ENCODE measurements around the gene DPY19L3.
"Not testable (repeated sequence)": the region's sequence is repeated elsewhere in the genome, so short reads cannot be mapped to it uniquely, and the experiment has no call there.

The DPY19L3 gene, protein sequence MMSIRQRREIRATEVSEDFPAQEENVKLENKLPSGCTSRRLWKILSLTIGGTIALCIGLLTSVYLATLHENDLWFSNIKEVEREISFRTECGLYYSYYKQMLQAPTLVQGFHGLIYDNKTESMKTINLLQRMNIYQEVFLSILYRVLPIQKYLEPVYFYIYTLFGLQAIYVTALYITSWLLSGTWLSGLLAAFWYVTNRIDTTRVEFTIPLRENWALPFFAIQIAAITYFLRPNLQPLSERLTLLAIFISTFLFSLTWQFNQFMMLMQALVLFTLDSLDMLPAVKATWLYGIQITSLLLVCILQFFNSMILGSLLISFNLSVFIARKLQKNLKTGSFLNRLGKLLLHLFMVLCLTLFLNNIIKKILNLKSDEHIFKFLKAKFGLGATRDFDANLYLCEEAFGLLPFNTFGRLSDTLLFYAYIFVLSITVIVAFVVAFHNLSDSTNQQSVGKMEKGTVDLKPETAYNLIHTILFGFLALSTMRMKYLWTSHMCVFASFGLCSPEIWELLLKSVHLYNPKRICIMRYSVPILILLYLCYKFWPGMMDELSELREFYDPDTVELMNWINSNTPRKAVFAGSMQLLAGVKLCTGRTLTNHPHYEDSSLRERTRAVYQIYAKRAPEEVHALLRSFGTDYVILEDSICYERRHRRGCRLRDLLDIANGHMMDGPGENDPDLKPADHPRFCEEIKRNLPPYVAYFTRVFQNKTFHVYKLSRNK

GRCh38 chr19:32405431-32406160, at the start of gene DPY19L3:
Gene DPY19L3 (plus strand): TSS chr19:32405770. CDS start chr19:32408254, 2,484 bp downstream.
- peak; percentile 88 for DNase-seq

- DNase-seq = no peak
Observed at GRCh38 chr19:32357720-32358119, 47.9 kb upstream of the DPY19L3 start.

- no peak for DNase-seq
Observed at GRCh38 chr19:32358321-32358720, 47.2 kb upstream of the DPY19L3 start.

DNA sequence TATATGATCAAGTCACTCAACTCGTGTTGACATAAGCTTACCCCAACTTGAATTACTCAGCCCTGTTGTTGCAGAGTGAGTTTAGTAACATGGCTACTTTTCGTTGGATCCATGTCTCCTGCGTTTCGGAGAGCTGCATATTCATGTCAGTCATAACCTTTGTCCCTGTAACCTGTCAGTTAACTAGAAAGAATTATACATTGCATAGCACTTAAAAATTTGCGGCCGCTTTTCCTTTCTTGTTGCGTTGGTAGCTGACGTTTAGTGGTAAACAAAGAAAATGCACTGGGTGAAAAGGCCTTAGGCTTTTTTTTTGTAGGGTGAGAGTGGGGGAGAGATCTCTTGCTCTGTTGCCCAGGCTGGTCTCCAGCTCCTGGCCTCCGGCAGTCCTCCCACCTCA, 46.0 kb upstream of the DPY19L3 start:
- DNase-seq = no peak

DNA sequence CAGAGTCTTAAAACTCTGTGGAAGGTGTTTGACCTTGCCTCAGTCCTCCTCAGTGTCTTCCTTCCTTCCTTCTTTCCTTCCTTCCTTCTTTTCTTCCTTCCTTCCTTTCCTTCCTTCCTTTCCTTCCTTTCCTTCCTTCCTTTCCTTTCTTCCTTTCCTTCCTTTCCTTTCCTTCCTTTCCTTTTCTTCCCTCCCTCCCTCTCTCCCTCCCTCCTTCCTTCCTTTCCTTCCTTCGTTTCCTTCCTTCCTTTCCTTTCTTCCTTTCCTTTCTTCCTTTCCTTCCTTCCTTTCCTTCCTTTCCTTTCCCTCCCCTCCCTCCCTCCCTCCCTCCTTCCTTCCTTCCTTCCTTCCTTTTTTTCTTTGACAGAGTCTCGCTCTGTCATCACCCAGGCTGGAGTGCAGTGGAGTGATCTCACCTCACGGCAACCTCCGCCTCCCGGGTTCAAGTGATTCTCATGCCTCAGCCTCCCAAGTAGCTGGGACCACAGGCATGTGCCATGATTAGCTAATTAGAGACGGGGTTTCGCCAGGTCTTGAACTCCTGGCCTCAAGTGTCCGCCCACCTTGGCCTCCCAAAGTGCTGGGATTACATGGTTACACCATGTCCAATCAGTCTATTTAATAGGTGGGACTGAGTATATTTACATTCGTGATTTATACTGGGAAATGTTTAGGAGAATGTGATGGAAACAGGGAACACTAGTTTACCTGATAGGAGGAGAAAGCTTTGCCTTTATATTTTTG, 43.8 kb upstream of the DPY19L3 start:
- DNase-seq = no peak

GRCh38 chr19:32362318-32362691, 43.3 kb upstream of the DPY19L3 start:
- DNase-seq = no peak

GRCh38 chr19:32363175-32363574, 42.4 kb upstream of the DPY19L3 start:
- DNase-seq = no peak

DNA sequence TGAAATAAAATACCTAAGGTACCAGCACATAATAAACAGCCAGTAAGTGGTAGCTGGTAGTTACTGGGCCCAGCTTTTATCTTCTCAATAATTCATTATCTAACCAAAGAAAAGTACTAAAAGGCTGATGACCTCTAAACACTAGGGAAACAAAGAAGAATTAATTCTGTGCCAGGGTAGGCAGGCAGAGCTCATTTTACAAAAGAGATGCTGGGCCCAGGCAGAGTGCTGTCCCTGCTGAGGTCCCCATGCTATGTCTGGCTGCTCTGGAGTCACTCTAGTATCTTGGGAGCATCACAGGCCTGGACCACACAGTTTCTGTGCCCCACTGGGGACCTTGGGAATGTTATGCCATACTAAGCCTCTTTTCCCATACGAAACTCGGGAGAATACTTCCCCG, 41.9 kb upstream of the DPY19L3 start:
- DNase-seq = no peak

- DNase-seq = no peak
Observed at GRCh38 chr19:32364040-32364439, 41.5 kb upstream of the DPY19L3 start.

- no peak for DNase-seq
Observed at GRCh38 chr19:32367063-32367462, 38.5 kb upstream of the DPY19L3 start.

DNA sequence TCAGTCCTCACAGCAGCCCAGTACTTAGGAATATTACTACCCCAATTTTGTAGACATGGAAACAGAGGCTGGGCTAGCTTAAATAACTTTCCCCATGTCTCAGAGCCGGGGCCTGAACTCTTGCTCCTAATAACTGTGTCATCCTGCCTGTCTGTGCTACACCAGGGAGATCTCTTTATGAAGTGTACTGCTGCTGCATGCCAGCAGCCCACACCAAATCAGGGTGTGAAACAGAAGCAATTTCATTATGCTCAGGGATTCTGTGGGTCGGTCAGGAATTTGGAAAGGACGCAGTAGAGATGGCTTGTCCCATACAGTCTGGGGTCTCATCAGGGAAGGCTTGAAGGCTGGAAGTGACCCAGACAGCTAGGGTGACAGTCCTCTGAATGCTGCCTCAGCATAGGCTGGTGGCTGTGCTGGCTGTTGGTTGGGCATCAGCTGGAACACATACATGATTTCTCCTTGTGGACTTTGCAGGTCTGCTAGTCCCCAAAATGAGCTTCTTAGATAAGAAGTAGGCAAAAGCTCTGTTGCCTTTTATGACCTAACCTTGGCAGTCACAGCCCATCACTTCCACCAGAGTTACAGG, 37.5 kb upstream of the DPY19L3 start:
- no peak for DNase-seq

DNA sequence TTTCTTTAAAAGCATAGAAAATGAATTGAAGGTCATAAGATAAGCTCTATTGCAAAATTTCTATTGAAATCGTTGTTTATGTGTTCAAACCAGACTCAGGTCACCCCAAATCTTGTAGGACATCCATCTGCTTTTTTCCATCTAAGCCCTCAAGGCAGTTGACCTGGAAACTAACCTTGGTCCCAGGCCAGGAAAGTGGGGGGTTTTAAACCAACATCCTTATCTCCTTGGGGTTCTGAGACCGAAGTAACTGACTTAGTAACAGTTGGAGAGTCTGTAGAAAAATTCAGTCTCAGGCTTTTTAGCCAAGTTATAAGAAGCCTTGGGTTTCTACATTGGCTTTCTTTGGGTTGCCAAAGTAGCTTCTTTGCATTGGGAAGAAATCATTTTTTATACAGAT, 36.8 kb upstream of the DPY19L3 start:
- DNase-seq = no peak

- no peak for DNase-seq
Observed at GRCh38 chr19:32372726-32373517, 32.6 kb upstream of the DPY19L3 start.

GRCh38 chr19:32373585-32374295, 31.8 kb upstream of the DPY19L3 start:
- DNase-seq = no peak

GRCh38 chr19:32374362-32374761, 31.2 kb upstream of the DPY19L3 start:
- not testable (repeated sequence) for DNase-seq

DNA sequence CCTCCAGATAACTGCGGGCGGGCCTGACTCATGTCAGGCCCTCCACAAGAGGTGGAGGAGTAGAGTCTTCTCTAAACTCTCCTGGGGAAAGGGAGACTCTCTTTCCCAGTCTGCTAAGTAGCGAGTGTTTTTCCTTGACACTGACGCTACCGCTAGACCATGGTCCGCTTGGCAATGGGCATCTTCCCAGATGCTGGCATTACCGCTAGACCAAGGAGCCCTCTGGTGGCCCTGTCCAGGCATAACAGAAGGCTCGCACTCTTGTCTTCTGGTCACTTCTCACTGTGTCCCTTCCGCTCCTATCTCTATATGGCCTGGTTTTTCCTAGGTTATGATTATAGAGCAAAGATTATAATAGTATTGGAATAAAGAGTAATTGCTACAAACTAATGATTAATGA, 28.5 kb upstream of the DPY19L3 start:
- DNase-seq = not testable (repeated sequence)

- DNase-seq = no peak
Observed at GRCh38 chr19:32380269-32380668, 25.3 kb upstream of the DPY19L3 start.

DNA sequence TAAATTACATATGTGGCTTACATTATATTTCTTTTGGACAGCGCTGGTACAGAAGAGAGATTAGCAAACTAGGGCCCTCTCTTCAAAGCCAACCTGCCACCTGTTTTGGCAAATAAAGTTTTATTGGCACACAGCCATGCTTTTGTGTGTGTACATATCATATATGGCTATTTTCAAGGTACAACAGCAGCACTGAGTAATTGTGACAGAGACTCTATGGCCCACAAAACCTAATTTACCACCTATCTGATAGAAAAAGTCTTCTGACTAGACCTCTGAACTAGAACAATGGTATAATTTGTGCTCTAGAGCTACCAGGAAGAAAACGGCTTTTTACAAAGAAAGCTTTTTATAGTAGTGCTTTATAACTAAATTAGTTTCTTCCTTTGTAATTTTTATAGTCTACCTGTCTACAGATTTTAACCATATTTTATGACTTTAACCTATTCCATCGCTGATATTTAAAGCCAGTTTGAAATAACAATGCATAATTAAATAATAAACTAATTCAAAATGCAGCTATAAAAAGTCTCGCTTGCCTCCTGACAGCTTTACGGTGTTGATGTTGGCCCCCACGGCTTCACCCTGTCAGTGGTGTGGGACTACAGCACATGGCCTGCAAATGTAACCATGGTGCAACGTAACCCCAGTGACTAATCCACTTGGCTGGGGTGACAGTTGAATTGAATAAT, 17.7 kb upstream of the DPY19L3 start:
- DNase-seq = no peak

DNA sequence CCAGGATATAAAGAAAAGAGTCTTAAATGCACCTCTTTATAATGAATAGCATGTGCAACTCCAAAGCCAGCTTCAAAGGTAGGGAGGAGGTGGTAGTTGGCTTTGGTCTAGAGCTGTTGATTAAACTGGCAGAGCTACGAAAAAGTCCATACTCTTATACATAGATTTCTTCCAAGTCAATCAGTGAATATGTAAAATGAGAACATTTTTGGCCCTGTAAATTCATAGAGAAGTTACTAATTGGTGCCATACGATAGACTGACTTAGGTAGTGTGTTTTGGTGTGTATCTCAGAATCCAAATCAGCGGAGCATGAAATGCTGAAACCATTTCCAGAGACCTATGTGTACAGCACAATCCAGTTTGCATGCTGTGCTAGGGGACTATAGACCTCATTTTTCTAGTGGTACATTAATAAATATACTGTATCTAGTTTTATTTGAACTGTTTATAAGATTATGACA, 17.1 kb upstream of the DPY19L3 start:
- DNase-seq = no peak

GRCh38 chr19:32392901-32393300, 12.7 kb upstream of the DPY19L3 start:
- DNase-seq = no peak

Measured in NCI-H1436 (cell line).